HEK293T (cell line): Measurements from ENCODE around the gene CGNL1.

Experiments
- CTCF ChIA-PET: fragments of 350-600 bp; formaldehyde crosslinking; extraction: SDS; loops from one replicate; lab custom pipeline; 2021; ENCODE audit warnings: antibody characterized with exemption, inconsistent platforms; lab: Yijun Ruan, JAX
- POLR2A ChIA-PET: fragments of 350-600 bp; formaldehyde crosslinking; extraction: SDS; loops from one replicate; lab custom pipeline; 2020; ENCODE audit warnings: antibody characterized with exemption, inconsistent platforms; lab: Yijun Ruan, JAX
- DNase-seq: peaks from one replicate; pipeline ENCODE4 v3.0.0; 2012; ENCODE audit warnings: mixed read lengths; ENCODE audit errors: extremely low spot score
- ARNT ChIP-seq: fragments of 450-650 bp; IDR thresholded peaks from 2 replicates; pipeline ENCODE4 v1.6.1; 2017; ENCODE audit warnings: mild to moderate bottlenecking
- BHLHE40 ChIP-seq: fragments of 450-650 bp; IDR thresholded peaks from 2 replicates; pipeline ENCODE4 v1.6.1; 2016; ENCODE audit warnings: mild to moderate bottlenecking, moderate library complexity, borderline replicate concordance
- CTBP1 ChIP-seq: fragments of 450-650 bp; IDR thresholded peaks from 2 replicates; pipeline ENCODE4 v1.6.1; 2016; ENCODE audit warnings: borderline replicate concordance
- ELF4 ChIP-seq: fragments of 450-650 bp; IDR thresholded peaks from 2 replicates; pipeline ENCODE4 v1.6.1; 2017; ENCODE audit warnings: antibody characterized with exemption
- FOXA1 ChIP-seq: fragments of 450-650 bp; IDR thresholded peaks from 2 replicates; pipeline ENCODE4 v1.6.1; 2016; ENCODE audit warnings: mild to moderate bottlenecking
- FOXK2 ChIP-seq: fragments of 450-650 bp; IDR thresholded peaks from 2 replicates; pipeline ENCODE4 v1.6.1; 2016; ENCODE audit warnings: mild to moderate bottlenecking
- FOXM1 ChIP-seq: fragments of 450-650 bp; IDR thresholded peaks from 2 replicates; pipeline ENCODE4 v1.6.1; 2017; ENCODE audit warnings: mild to moderate bottlenecking, borderline replicate concordance
- HDGF ChIP-seq: fragments of 450-650 bp; IDR thresholded peaks from 2 replicates; pipeline ENCODE4 v1.6.1; 2017; ENCODE audit warnings: antibody characterized with exemption, borderline replicate concordance
- L3MBTL2 ChIP-seq: fragments of 450-650 bp; conservative IDR thresholded peaks from 2 replicates; pipeline ENCODE4 v1.6.1; 2016; ENCODE audit warnings: mild to moderate bottlenecking
- LEF1 ChIP-seq: fragments of 450-650 bp; IDR thresholded peaks from 2 replicates; pipeline ENCODE4 v1.6.1; 2017; ENCODE audit warnings: mild to moderate bottlenecking, borderline replicate concordance
- NFRKB ChIP-seq: fragments of 450-650 bp; IDR thresholded peaks from 2 replicates; pipeline ENCODE4 v1.6.1; 2016; ENCODE audit warnings: mild to moderate bottlenecking, moderate library complexity
- PKNOX1 ChIP-seq: fragments of 450-650 bp; IDR thresholded peaks from 2 replicates; pipeline ENCODE4 v1.6.1; 2016
- SP1 ChIP-seq: fragments of 450-650 bp; IDR thresholded peaks from 2 replicates; pipeline ENCODE4 v1.6.1; 2017
- SUZ12 ChIP-seq: fragments of 450-650 bp; IDR thresholded peaks from 2 replicates; pipeline ENCODE4 v1.6.1; 2016; ENCODE audit warnings: mild to moderate bottlenecking
- TARDBP ChIP-seq: fragments of 450-650 bp; IDR thresholded peaks from 2 replicates; pipeline ENCODE4 v1.6.1; 2016
- ZNF384 ChIP-seq: fragments of 450-650 bp; IDR thresholded peaks from 2 replicates; pipeline ENCODE4 v1.6.1; 2016

Gene CGNL1

DNA sequence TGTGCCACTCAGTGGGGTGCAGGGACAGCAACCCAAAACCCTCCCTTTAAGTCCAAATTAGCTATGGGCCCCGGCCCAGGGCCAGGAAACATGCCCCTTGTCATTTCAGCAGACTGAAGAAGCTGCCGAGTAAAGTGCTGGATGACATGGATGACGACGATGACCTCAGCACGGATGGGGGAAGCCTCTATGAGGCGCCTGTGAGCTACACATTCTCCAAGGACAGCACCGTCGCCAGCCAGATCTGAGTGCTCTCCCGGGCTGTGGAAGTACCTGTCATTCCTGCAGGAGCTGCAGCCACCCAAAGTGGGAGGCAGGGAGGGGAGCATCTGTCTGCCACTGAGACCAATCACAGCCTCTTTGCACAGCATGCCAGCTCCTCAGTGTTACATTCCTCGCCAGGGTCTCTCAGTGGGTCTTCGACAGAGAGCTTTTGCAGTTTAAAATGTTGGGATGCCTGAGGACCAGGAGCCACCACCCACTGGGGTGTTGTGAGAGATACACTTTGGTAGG, 171.0 kb downstream of the CGNL1 start:
- TF ChIP-seq ARNT: no peak
- TF ChIP-seq SUZ12: no peak
- TF ChIP-seq CTBP1: no peak
- TF ChIP-seq L3MBTL2: no peak
- no peak for TF ChIP-seq PKNOX1
- TF ChIP-seq HDGF: no peak
- POLR2A ChIA-PET: no interaction called here
- CTCF ChIA-PET: no interaction called here
- DNase-seq: no peak

DNA sequence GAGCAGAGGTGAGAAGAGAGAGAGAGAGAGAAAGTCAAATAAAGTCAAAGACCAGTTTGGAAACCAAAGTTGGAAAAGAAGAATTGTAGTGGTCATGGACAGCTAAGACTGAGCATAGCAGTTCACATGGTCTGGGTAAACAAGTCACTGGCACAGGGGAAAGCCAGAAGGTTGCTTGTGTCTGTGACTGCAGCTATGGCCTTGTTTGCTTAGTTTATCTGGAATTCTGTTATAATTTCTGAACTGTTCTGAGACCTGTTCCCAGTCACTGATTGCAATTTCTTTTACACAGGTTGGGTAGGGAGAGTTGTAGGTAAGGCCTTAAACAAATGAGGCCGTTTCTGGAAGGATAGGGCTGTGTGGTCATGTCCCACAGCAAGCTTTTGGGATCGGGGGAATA, 172.0 kb downstream of the CGNL1 start:
- CTCF ChIA-PET: no interaction called here
- POLR2A ChIA-PET: no interaction called here

GRCh38 chr15:57548835-57549234, 172.5 kb downstream of the CGNL1 start:
- no peak for TF ChIP-seq FOXM1
- TF ChIP-seq FOXK2: no peak
- no peak for TF ChIP-seq TARDBP
- no peak for TF ChIP-seq NFRKB
- TF ChIP-seq LEF1: no peak
- TF ChIP-seq CTBP1: no peak
- TF ChIP-seq BHLHE40: no peak
- TF ChIP-seq ZNF384: no peak
- TF ChIP-seq FOXA1: no peak
- no peak for TF ChIP-seq PKNOX1
- TF ChIP-seq ARNT: no peak
- no peak for TF ChIP-seq L3MBTL2
- TF ChIP-seq SP1: no peak
- TF ChIP-seq SUZ12: no peak
- no peak for TF ChIP-seq HDGF
- no peak for TF ChIP-seq ELF4
- POLR2A ChIA-PET: no interaction called here
- DNase-seq: no peak
- CTCF ChIA-PET: no interaction called here

More for the DNA sequence above, 172.0 kb downstream of the CGNL1 start:
- no peak for DNase-seq
- TF ChIP-seq FOXM1: no peak
- TF ChIP-seq FOXK2: no peak
- TF ChIP-seq ARNT: no peak
- TF ChIP-seq LEF1: no peak
- TF ChIP-seq ELF4: no peak
- TF ChIP-seq CTBP1: no peak
- TF ChIP-seq L3MBTL2: no peak
- no peak for TF ChIP-seq SP1
- no peak for TF ChIP-seq FOXA1
- TF ChIP-seq ZNF384: no peak
- TF ChIP-seq TARDBP: no peak
- TF ChIP-seq PKNOX1: no peak
- TF ChIP-seq BHLHE40: no peak
- no peak for TF ChIP-seq HDGF
- TF ChIP-seq NFRKB: no peak
- no peak for TF ChIP-seq SUZ12

DNA sequence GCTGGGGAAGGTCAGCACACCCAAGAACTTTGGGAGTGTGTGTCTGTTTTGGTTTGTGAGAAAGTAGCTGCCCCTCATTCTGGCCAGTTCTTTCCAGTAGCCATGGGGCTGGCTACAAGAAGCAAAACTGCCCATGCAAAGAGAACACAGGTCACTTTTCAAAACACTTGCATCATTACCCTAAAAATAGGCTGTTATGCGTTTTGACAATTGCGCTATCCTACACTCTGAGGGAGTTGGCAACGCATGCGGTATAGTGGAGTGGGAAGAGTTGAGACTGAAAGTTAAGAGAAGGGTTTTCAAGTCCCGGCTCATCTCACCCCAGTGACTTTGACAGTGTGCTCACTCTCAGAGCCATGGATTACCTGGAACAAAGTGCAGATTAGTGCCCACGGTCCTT, 173.6 kb downstream of the CGNL1 start:
- DNase-seq: no peak
- ChIA-PET CTCF (interaction anchor here (0.6 kb wide), 1 partner anchor 22 kb away, joined by 3 read pairs; no protein-coding TSS in a partner anchor), POLR2A (no interaction called here)
- no peak for TF ChIP-seq NFRKB
- TF ChIP-seq SP1: no peak
- no peak for TF ChIP-seq HDGF
- TF ChIP-seq BHLHE40: no peak
- no peak for TF ChIP-seq TARDBP
- no peak for TF ChIP-seq ARNT
- TF ChIP-seq PKNOX1: no peak
- TF ChIP-seq FOXM1: no peak
- no peak for TF ChIP-seq FOXK2
- TF ChIP-seq L3MBTL2: no peak
- TF ChIP-seq SUZ12: no peak
- TF ChIP-seq LEF1: no peak
- TF ChIP-seq ELF4: no peak
- TF ChIP-seq CTBP1: no peak
- no peak for TF ChIP-seq FOXA1
- TF ChIP-seq ZNF384: no peak

DNA sequence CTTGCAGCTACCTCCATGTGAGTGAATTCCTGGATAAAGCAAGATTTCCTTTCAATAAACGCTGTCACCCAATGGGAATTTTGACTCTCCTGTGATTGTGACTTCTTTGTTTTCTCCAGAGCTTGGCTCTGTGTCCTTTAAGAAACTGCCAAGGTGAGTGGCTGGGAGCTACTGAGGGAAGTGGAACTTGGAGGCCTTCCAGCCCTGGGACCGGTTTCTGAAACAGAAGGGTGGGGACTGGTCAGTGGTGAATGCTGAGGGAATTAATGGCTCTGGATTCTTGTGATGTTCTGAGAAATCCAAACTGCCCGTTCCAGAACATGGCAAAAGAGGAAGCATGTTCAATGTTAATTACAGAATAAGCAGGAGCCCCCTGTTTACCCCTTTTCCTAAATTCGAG, 174.3 kb downstream of the CGNL1 start:
- TF ChIP-seq HDGF (no peak), SUZ12 (no peak), NFRKB (no peak), TARDBP (no peak)
- CTCF ChIA-PET: interaction anchor here (1.3 kb wide), 1 partner anchor 8 kb away, joined by 8 read pairs; no protein-coding TSS in a partner anchor
- POLR2A ChIA-PET: no interaction called here

More for the DNA sequence above, 174.3 kb downstream of the CGNL1 start:
- no peak for DNase-seq
